GM23248 (cell line): ENCODE results near the gene SCAANT1. TPM values are rescaled to one million over a fixed set of nuclear protein-coding genes. Genes with fewer than 3 reads are reported as not detected.
A peak's percentile ranks its signal among the peaks of the same experiment; 100 is the strongest.

Experiments used
- DNase-seq: peaks from one replicate; pipeline ENCODE4 v3.0.0-alpha.2; 2015
- H2AFZ ChIP-seq: fragments of 200-600 bp; sonication (generic); 2 replicates; pipeline ENCODE4 v1.6.1; 2016; ENCODE audit warnings: antibody characterized with exemption
- H3F3A ChIP-seq: fragments of 200-600 bp; sonication (generic); 2 replicates; pipeline ENCODE4 v1.6.1; 2016; ENCODE audit warnings: mild to moderate bottlenecking, antibody characterized with exemption, mixed run types; ENCODE audit not compliant: insufficient read depth
- H3K27ac ChIP-seq: fragments of 200-600 bp; sonication (generic); 2 replicates; pipeline ENCODE4 v1.5.1; 2016; ENCODE audit warnings: mild to moderate bottlenecking
- H3K27me3 ChIP-seq: fragments of 200-600 bp; sonication (generic); replicated peaks from 2 replicates; pipeline ENCODE4 v1.6.1; 2016; ENCODE audit warnings: mild to moderate bottlenecking; ENCODE audit not compliant: insufficient read depth
- H3K36me3 ChIP-seq: fragments of 200-600 bp; sonication (generic); 2 replicates; pipeline ENCODE4 v1.6.1; 2016; ENCODE audit warnings: low read depth, mild to moderate bottlenecking
- H3K4me1 ChIP-seq: fragments of 200-600 bp; sonication (generic); 2 replicates; pipeline ENCODE4 v1.6.1; 2016; ENCODE audit warnings: mild to moderate bottlenecking; ENCODE audit not compliant: insufficient read depth
- H3K4me2 ChIP-seq: fragments of 200-600 bp; sonication (generic); one replicate; pipeline ENCODE4 v1.6.1; 2016; ENCODE audit warnings: mild to moderate bottlenecking; ENCODE audit not compliant: unreplicated experiment
- H3K4me3 ChIP-seq: fragments of 200-600 bp; sonication (generic); 2 replicates; pipeline ENCODE4 v1.5.1; 2016; ENCODE audit warnings: mild to moderate bottlenecking
- H3K79me2 ChIP-seq: fragments of 200-600 bp; sonication (generic); 2 replicates; pipeline ENCODE4 v1.6.1; 2016; ENCODE audit warnings: mild to moderate bottlenecking; ENCODE audit not compliant: insufficient read depth
- H3K9ac ChIP-seq: fragments of 200-600 bp; sonication (generic); 2 replicates; pipeline ENCODE4 v1.6.1; 2016; ENCODE audit warnings: mild to moderate bottlenecking
- H3K9me2 ChIP-seq: fragments of 200-600 bp; sonication (generic); 2 replicates; pipeline ENCODE4 v1.6.1; 2016; ENCODE audit warnings: mixed run types, mild to moderate bottlenecking, moderate library complexity; ENCODE audit not compliant: insufficient read depth
- H3K9me3 ChIP-seq: fragments of 200-600 bp; sonication (generic); one replicate; pipeline ENCODE4 v1.6.1; 2017; ENCODE audit warnings: low read depth
- H4K20me1 ChIP-seq: fragments of 200-600 bp; sonication (generic); 2 replicates; pipeline ENCODE4 v1.6.0; 2016; ENCODE audit not compliant: insufficient read depth
- EZH2 ChIP-seq: fragments of 200-600 bp; sonication (generic); IDR thresholded peaks from 2 replicates; pipeline ENCODE4 v1.6.1; 2018; ENCODE audit warnings: antibody characterized with exemption, mild to moderate bottlenecking; ENCODE audit not compliant: insufficient read depth, poor library complexity, severe bottlenecking
- EZH2phosphoT487 ChIP-seq: fragments of 200-600 bp; sonication (generic); IDR thresholded peaks from 2 replicates; pipeline ENCODE4 v1.6.1; 2018; ENCODE audit warnings: antibody characterized with exemption, moderate library complexity, mild to moderate bottlenecking, low read depth; ENCODE audit not compliant: insufficient read depth
- WGBS, 2 experiments: methylation state at CpG; one replicate each; pipeline ENCODE4 v1.1.6; 2015 to 2017; ENCODE audit warnings: low lambda C conversion rate in 2 of 2, low coverage in 1 of 2; ENCODE audit errors: missing lambda C conversion rate in 2 of 2; 5-methylcytosine and 5-hydroxymethylcytosine counted together
- in situ Hi-C: fragments of 300-500 bp; cut with MboI; formaldehyde crosslinking; loops from 2 replicates; pipeline ENCODE4 v1.15.0; 2020
- polyA plus RNA-seq: library from polyadenylated mRNA; unstranded; fragments of >200 nt; fragmentation: Nextera tagmentation; extraction: Ambion mirVana; gene quantifications from 2 replicates; pipeline ENCODE4 v1.2.1, GENCODE V29; 2016
- total RNA-seq: library from RNA; depleted of rRNA; stranded (reverse); fragments of >200 nt; shearing (Covaris generic); gene quantifications from 2 replicates; pipeline ENCODE4 v1.2.3, GENCODE V29; 2014

The SCAANT1 gene
- total and polyA plus RNA-seq, 2 experiments from 2014 or later: not detected

DNA sequence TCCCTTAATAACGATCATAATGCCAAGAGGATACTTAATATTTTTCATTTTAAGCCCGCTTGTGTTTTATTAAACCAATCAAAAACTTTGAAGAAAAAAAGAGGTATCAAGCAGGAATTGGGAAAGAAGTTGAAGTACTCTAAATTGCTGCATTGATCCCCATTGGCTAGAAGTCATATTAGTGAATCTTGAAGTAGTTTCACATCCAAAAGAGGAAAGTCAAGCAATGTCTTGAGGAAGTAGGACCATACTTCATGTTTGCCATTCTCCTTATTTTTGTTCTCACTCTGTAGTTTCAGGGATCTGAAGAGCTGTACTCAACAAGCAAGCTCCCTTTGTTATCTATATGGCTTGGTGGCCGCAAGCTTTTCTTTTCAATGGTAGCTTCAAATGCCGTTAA lies 2.2 kb downstream of the SCAANT1 start:
- in situ Hi-C loops: no loop called here
- peaks cover 75% of the 10 kb centered on the region for H3K79me2 ChIP-seq
- H3K9me3 ChIP-seq: no peaks in the 10 kb centered on the region

DNA sequence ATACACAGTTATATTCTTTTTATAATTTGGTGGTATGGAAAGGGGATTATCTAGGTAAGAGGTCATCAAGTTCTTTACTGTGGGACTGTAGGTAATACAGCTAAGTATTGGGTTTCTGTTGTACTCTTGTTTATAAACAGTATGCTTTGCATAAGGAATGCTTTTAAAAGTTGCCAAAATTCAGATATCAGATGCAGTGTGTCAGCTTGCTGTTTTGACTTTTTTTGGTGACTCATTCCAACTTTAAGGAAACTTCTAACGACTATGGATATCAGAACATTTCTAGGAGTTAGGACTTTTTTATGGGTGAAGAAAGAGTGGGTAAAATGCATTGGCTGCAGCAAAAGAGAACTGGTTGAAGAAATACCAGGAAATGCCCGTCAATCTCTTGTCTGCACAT lies 2.8 kb downstream of the SCAANT1 start:
- no peak overlapping the region for H3K27ac ChIP-seq
- H3K4me1 ChIP-seq: peaks cover 24% of the 10 kb centered on the region
- peak; percentile 39 for DNase-seq
- in situ Hi-C loops: no loop called here
- H3K9ac ChIP-seq: no peak overlapping the region
- H3K79me2 ChIP-seq: peaks cover 73% of the 10 kb centered on the region
- no peaks in the 10 kb centered on the region for H3K9me3 ChIP-seq
- WGBS, 2 experiments: 36 to 48% methylated on average over 2 of the region's 2 CpGs
- no peaks in the 10 kb centered on the region for H3K36me3 ChIP-seq
- H4K20me1 ChIP-seq: no peaks in the 10 kb centered on the region
- H3K4me2 ChIP-seq: no peak overlapping the region
- no peaks in the 10 kb centered on the region for H3K9me2 ChIP-seq
- no peak overlapping the region for H2AFZ ChIP-seq
- no peaks in the 10 kb centered on the region for H3K27me3 ChIP-seq
- peaks cover 25% of the 10 kb centered on the region for H3F3A ChIP-seq
- no peak for TF ChIP-seq EZH2
- TF ChIP-seq EZH2phosphoT487: no peak
- H3K4me3 ChIP-seq: no peak overlapping the region

More for the DNA sequence above, 2.2 kb downstream of the SCAANT1 start:
- no peak overlapping the region for H3K4me2 ChIP-seq
- no peak for DNase-seq
- H4K20me1 ChIP-seq: no peaks in the 10 kb centered on the region
- H3K4me3 ChIP-seq: no peak overlapping the region
- H3K27me3 ChIP-seq: no peaks in the 10 kb centered on the region
- 88 to 89% methylated on average over 4 of the region's 4 CpGs for WGBS, 2 experiments
- peaks cover 28% of the 10 kb centered on the region for H3K4me1 ChIP-seq
- no peak overlapping the region for H3K9ac ChIP-seq
- H3K36me3 ChIP-seq: no peaks in the 10 kb centered on the region
- no peak overlapping the region for H3K27ac ChIP-seq
- peaks cover 26% of the 10 kb centered on the region for H3F3A ChIP-seq
- no peaks in the 10 kb centered on the region for H3K9me2 ChIP-seq
- TF ChIP-seq EZH2 (no peak), EZH2phosphoT487 (no peak)
- no peak overlapping the region for H2AFZ ChIP-seq

DNA sequence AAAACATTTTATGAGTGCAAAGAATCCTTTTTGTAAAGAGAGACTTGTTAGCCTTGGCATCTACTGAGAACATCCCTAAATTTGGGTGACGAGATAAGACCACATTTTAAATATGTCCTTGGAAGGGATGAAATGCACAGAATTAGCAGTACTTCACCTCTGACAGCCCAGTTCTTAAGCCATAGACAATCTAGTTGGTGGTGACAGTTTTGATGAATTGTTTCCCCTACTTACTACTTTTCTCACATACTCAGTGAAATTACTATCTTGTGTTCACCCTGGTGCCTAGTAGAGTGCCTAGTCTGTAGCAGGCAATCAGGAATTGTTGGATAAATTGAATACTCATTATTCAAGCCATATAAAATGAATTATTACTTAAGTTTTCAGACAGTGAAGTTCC lies 3.4 kb downstream of the SCAANT1 start:
- Histone ChIP-seq H4K20me1 (no peaks in the 10 kb centered on the region), H3F3A (peaks cover 19% of the 10 kb centered on the region), H3K4me3 (no peak overlapping the region), H3K9me2 (no peaks in the 10 kb centered on the region), H3K27me3 (no peaks in the 10 kb centered on the region), H3K36me3 (no peaks in the 10 kb centered on the region), H3K9me3 (no peaks in the 10 kb centered on the region), H3K9ac (no peak overlapping the region), H3K4me1 (peaks cover 19% of the 10 kb centered on the region), H3K27ac (no peak overlapping the region), H3K4me2 (no peak overlapping the region), H2AFZ (no peak overlapping the region), H3K79me2 (peaks cover 69% of the 10 kb centered on the region)
- no peak for DNase-seq
- in situ Hi-C loops: no loop called here
- WGBS, 2 experiments: 100% methylated on average over 1 of the region's 1 CpG
- TF ChIP-seq EZH2phosphoT487: no peak
- no peak for TF ChIP-seq EZH2

DNA sequence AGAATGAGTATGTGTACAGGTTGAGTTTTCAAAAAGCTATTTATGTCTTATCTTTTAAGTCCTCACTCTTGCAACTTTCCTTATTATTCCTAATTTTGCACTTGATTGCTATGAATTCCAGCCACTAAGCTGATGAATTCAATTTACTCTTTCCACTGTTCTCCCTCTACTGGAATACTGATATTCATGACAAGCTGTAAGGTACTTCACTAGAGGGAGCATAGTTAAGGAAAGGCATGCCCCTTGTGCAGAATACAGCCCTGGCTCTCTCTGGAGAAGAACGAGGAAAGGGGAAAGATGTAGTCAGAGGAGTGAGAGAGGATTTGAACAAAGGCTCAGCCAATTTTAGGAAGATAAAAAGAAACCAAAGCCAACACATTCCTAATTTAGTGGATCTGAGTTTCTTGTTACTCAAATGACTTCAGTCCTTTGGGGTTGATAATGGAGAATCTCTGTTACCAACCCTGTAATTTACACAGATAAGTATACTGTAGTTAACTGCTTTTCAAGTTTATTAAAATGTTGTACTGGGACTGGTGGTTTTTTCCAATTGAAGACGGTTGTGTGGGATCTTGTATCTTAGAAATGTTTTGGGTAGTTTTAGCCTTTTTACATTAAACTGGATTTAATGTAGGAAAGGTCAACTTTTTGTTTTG lies 4.0 kb downstream of the SCAANT1 start:
- peak; percentile 31 for DNase-seq
- WGBS, 2 experiments: 76 to 82% methylated on average over 2 of the region's 2 CpGs

More for the DNA sequence above, 4.0 kb downstream of the SCAANT1 start:
- Histone ChIP-seq H2AFZ (no peak overlapping the region), H3K36me3 (no peaks in the 10 kb centered on the region), H3F3A (peaks cover 13% of the 10 kb centered on the region), H4K20me1 (no peaks in the 10 kb centered on the region), H3K4me1 (peaks cover 24% of the 10 kb centered on the region), H3K79me2 (peaks cover 64% of the 10 kb centered on the region), H3K4me2 (no peak overlapping the region), H3K27me3 (no peaks in the 10 kb centered on the region), H3K9ac (no peak overlapping the region), H3K9me2 (no peaks in the 10 kb centered on the region), H3K4me3 (no peak overlapping the region), H3K9me3 (no peaks in the 10 kb centered on the region), H3K27ac (no peak overlapping the region)
- in situ Hi-C loops: no loop called here
- no peak for TF ChIP-seq EZH2
- no peak for TF ChIP-seq EZH2phosphoT487
